NCI-H2081 treated with DMSO at 0.1 percent for 48 hours (cell line): ENCODE results near the gene KCNE2.

Experiments
- DNase-seq: peaks from one replicate; lab custom pipeline; 2025; lab: John Stamatoyannopoulos, UW

The KCNE2 gene, protein sequence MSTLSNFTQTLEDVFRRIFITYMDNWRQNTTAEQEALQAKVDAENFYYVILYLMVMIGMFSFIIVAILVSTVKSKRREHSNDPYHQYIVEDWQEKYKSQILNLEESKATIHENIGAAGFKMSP

DNA sequence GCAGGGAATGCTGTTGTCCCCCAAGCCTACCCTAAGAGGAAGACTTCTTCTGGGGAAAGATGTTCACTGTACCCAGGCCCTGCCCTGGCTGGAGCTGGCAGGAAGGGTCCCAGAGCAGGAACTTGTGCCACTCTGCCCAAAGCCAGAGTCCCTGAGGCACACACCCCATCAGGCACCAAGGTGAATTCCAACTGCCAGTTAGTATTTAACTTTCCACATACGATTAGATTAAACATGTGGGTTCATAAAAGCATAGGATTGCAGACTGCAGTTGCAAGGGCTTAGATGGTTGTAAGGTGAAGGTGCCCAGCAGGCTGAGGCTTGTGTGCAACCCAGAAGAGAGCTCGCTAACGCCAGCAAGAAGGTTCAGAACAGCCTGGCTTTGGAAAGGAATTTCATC is at the start of gene KCNE2:
Gene KCNE2, plus strand, starts transcription at position 274 of the 400 bp plus-strand sequence. CDS start 6,473 bp downstream, outside the sequence.
- DNase-seq, result no peak

DNA sequence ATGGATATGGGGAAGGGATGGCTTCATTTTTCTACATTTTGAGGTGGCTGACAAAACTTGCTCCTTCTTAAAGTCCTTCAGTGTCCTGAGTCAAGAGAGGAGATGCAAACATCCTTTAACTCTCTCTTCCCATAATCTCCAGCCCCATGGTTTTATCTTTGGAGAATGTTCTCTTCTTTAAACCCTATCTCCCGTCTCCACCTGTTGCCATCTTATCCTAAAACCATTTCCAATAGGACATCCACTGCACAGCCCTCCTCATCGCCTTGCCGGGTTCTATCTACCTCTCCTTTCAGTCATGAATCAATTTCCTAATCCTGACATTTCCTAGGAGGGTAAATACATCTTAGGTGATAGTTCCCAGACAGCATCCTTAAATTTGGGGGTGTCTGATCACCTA is 44.2 kb upstream of the KCNE2 start:
- no peak for DNase-seq

DNA sequence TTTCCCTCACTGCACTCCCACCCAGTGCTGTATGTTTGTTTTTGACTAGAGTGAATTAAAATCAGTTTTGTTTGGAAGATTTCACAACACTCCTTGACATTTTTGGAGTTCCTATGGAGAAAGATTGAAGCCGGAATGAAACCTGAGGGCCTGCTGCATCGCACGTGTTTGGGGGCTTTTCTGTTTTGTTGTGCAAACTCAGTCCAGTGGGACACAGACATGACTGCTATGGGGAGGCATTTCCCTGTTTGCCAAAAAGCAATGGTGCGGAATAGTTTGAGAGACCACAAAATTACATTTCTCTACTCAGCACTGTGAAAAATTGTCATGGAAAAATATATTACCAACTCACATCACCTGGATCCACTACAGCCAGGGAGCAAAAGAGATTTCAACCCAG is 43.8 kb upstream of the KCNE2 start:
- no peak for DNase-seq

DNA sequence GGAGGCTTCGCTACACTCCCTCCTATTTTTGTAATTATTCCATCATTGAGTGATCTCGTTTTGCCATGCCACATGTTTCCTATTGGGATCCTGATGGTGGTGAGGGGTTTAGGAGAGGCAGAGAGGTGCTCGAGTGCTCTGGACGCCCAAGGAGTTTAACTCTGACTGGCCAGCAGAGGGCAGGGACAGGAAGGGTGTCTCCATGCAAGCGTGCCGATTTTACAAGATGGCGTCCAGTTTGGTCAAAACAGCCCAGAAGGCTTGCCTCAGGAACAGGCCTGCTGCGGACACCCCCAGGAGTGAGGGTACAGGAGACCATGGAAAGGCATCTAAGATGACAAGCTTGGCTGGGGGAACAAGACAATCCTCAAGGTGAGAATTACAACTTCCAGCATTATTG is 33.8 kb upstream of the KCNE2 start:
- DNase-seq, result no peak

DNA sequence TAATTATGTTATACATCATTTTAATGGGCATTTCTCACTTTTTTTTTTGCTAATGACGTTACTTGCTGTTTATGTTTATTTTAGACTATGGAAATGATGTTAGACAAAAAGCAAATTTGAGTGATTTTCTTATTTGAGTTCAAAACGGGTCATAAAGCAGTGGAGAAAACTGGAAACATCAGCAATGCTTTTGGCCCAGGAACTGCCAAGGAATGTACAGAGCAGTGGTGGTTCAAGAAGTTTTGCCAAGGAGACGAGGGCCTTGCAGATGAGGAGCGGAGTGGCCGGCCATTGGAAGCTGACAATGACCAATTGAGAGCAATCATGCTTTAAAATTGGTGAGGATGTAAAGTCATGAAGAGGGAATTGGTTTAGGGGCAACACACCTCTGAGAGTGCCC is 32.1 kb upstream of the KCNE2 start:
- DNase-seq, result no peak

DNA sequence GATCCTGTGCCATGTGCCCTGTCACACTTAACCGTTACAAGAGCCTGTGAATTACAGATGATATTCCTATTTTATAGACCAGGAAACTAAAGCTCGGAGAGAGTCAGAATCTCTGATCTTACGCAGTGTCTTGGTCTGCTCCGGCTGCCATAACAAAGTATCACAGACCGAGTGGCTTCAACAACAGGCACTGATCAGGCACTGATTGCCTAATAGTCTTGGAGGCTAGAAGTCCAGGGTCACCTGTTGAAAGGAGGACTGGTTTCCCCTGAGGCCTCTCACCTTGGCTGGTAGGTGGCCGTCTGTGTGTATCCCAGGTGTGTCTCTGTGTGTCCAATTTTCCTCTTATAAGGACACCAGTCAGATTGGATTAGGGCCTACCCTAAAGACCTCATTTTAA is 31.5 kb upstream of the KCNE2 start:
- DNase-seq, result no peak

DNA sequence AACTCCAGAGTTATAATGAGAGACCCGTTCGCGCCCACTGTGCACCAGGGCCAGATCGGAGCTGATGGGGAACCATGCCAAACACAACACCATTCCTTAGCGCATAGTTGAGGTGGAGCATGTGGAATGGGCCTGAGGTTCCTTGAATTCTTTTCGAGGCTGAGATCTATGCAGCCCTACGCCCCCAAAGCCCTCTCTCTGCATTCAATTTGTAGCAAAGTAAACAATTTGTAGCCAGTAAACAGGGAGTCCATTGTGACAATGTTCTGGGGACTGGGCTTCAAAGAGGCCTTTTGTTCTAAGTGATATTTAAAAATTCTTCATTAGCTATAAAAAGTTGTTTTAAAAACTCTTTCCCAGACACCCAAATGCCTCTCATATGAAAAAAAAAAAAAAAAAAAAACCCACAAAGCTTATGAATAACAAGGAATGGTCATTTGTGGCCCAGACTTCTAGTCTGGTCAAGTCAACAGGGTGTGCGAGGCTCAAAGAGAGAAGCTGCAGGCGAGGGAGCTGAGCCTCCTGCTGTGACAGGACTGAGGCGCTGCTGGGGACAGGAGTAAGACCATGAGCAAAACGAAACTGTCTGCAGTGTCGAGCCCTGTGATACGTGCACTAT is 30.6 kb upstream of the KCNE2 start:
- no peak for DNase-seq

DNA sequence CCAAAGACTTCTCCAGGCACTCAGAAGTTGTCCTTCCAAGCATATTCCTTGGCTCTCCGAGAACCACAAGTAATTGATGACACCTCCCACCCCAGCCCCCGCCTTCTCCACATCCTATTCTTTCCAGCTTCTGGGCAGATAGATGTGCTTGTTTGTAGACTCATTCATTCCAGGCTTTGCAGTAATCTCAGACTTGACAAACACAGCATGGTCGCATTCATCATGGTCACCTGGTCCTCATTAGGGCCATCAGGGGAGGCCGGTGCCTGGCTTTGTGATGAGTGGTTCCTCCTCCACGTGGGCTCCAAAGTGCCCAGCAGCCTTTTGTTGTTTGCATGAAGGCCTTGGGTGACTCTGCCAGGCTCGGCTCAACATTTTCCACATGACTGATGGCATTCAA is 28.5 kb upstream of the KCNE2 start:
- no peak for DNase-seq

DNA sequence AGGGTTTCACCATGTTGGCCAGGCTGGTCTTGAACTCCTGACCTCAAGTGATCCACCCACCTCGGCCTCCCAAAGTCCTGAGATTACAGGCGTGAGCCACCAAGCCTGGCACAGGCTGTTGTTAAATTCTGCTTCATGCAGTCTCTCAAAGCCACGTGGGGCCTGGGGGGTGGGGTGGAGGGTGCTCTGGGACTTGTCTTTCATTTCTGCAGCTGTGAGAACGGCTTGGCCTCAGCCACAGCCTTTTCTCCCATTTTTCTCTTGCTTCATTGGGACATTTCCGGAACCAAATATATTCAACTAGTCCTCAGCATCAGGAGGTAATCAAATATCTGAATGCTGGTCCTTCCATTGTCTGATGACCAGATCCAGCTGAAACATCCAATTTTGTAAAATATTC is 27.6 kb upstream of the KCNE2 start:
- no peak for DNase-seq

DNA sequence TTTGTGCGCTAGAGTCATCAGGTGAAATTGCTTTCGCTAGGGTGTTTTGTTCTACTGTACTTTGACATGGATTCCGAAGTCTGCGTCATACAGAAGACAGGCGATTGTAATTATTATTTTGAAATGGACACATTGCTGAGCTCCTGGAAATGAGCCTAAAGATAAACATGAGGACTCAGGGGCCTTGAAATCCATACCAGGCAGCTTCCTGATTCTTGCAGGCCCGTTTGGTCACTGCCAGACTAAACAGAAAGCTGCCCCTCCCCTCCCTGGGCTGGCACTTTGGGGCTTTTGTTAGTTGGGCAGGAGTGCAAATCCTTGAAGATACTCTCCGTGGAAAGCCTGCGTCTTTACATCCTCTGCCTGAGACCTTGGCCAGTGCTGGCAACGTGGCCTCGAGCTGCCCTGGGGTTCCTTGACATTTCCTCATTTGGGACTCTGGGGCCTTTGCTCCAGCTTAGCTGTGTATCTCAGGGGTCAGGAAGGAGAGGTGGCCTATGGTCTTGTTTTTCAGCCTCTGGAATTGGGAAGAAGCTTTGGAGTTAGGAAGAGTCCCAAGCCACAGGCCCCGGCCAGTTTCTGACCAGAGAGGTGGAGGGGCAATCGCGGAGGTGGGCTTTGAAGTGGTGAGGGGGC is 26.9 kb upstream of the KCNE2 start:
- DNase-seq, result no peak

DNA sequence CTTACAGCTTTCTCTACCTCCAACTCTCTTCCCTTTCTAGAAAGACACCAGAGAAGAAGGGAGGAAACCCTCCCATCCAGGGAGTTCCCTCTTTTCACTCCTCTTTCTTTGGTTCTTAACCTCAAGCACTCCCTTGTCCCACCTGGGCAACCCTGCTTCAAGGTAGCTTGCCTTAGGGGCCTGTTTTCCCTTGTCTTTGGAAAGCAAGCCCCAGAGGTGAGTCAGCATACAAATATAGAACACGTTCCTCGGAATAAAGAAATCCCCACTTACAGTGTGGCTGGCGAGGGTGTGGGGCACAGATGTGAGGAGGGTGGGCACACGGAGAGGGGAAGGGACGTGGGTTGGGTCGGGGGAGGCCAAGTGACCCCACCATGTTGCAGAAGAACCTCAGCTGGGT is 26.1 kb upstream of the KCNE2 start:
- no peak for DNase-seq

DNA sequence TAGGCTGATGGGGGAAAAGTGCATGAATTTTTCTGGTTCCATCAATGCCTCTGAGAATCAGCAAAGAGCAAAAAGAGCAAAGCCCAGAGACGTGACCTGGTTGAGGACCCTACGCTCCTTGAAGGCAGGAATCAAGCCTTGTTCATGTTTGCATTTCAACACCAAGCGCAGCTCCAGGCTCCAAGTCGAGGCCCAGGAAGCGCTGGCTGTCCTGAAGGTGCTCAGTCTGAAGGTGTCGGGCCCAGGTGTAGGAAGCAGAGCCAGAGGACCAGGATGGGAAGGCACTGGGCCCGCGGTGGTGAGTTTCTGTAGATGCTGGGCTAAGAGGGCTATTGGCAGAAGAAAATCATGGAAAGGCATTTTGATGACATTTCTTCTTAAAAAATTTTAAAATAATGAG is 25.6 kb upstream of the KCNE2 start:
- no peak for DNase-seq

DNA sequence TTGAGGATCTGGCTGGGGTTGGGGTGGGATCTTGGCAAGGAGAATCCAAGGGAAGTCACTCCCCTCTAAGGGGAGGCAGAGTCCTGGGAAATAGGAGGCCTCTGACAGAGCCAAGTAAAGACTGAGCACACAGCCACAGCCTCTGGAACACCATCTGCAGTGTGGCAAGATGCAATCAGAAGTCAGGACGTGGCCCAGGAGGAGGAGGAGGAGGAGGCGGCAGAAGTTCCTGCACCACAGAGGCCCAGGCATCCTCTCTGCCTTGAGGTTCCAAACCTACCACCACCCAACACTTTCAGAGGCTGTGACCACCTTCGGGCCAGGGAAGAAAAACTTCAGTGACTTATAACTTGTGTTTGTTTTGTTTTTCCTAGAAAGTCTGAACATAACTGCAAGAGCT is 23.7 kb upstream of the KCNE2 start:
- no peak for DNase-seq

DNA sequence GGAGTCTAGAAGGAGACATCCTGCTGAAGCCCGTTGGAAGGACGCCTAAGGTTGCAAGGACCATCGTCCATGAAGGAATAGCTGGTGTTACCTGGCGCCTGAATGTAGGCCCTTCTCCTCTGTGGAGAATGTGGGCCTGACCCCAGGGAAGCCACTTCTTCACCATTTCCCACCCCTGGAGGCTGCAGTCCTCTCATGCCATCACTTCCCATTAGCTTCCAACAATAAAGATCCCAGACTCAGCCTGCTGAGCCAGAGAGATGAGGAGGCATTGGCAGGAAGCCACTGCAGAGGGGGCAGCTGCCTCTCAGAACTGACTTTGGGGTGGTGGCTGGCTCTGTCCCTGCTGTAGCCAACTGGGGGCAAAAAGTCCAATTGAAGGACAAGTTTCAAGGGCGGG is 21.3 kb upstream of the KCNE2 start:
- no peak for DNase-seq

DNA sequence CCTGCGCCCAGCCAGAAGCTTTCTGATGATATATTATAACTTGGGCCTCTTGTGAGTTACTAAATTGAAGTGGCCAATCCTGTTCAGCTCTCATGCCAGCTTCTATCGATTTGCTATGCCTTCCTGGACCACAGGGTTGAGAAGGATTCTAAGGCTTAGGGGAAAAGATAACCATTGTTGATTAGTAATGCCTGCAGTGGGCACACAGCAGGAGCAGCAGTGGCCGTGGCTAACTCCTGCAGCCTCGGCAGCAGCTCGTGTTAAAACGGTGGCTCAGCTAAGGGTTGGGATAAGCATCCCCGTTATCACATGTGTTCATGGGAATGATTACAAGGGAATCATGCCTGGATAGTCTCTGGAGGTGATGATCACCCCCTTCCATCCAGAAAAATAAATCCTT is 20.5 kb upstream of the KCNE2 start:
- DNase-seq, result no peak

DNA sequence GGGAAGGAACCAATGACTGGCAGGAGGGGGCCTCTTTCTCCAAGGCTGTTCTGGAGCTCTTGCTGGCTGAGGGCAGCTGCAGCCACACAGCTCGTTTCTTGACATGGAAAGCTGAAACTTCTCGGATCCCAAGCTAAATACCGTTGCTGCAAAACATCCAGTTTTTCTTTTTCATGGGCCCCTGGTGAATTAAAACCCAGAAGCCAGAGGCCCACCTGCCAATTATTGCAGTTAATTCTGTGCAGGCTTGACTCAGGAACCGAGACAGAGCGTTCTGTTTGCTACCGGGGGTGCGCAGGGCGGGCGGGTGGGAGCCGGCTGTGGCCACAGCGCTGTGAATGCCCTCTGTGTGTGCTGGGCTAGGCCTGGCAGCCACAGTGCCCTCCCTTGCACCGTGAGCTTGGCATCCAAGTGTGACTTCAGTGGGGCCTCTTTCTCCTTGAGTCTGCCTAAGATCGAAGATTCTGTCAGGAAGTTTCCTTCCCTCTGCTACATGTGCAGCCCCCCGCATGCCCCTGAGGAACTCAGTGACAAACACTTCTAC is 19.9 kb upstream of the KCNE2 start:
- no peak for DNase-seq

DNA sequence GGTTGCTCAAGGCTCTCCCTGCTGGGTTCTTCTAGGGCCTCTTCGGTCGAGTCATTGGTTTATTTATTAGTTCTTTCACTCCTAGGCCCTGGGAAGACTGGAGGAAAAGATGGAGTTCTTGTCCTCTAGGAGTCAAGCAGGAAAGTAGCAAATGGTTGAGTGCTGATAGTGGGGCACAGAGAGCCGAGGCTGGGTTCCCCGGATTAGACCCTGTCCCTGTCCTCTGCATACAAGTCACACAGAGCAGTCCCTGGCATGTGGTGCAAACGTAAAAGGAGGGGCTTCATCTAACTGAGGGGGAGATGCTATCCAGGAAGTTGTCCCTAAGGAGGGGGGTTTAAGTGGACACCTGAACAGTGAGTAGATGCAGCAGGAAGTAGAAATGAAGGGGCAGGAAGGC is 19.2 kb upstream of the KCNE2 start:
- DNase-seq, result no peak

DNA sequence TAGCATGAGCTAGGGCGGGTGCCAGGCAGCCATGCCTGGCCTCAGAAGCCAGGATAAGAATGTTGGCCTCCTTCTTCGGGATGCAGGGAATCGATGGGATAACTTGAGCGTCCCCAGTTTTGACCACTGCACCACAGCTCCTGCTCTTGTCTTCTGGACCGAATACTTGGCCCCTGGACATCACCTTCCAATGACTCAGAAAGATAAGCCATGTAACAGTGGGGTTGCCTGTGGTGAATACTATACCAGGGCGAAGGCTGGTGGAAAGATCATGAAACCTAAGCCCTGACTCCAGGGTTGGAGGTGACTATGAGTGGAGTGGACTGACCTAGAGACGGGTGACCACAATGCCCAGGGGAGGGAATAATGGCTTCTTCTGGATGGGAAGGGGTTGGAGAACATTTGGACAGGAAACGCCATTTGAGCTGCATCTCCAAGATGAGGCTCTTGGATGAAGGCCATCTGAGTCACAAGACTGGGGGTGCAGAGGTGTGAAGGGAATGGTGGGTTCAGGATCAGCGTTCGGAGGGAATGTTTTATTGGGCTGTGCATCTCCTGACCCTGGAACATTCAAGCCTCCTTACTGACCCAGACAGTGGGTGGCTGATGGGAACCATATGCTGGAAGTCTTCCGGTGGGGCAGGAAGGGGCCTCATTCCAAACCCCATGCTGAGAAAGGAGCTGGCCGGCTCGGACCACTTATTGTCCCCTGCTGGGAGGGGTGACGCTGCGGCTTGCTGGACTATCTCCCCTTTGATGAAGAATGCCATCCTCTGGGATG is 18.5 kb upstream of the KCNE2 start:
- DNase-seq, result no peak

DNA sequence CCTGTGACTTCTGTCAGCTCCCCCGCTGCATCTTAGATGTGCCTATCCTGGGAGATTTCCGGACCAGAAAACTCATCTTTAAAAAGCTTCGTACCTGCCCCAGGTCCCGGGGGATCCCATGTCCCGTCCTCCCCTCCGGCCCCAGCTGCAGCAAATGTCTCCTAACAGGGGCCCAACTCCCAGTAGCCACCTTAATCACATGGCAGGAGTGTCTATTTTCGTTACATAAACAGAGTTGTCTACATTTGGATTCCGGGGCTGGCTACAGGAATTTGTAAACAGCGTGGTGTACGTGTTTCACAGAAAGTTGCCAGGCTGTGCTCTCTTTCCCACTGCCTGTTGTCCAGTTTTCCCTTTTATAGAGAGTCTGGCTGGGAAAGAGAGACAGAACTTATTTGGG is 17.9 kb upstream of the KCNE2 start:
- DNase-seq, result no peak

DNA sequence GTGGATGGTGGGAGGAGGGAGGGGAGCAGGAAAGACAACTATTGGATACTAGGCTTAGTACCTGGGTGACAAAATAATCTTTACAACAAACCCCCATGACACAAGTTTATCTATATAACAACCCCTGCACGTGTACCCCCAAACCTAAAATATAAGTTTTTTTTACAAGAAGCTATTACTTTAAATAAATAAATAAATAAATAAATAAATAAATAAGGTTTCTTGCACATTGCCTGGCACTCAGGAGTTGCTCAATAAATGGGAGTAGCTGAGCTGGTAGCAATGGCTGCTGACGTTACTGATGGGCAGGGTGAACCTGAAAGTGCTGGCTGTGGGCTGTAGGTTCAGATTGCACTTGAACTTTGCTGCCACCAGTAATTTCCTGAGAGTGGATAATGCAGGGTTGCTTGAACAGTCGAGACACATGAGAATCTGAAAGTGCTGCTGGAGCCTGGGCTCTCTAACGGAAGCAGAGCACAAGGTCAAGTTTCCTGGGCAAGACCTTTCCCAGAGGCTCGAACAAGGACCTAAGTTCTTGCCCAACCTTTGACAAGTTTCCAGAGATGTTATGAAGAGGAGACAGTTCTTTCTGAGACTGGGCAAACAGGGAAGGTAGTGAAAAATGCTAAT is 14.8 kb upstream of the KCNE2 start:
- DNase-seq, result no peak

DNA sequence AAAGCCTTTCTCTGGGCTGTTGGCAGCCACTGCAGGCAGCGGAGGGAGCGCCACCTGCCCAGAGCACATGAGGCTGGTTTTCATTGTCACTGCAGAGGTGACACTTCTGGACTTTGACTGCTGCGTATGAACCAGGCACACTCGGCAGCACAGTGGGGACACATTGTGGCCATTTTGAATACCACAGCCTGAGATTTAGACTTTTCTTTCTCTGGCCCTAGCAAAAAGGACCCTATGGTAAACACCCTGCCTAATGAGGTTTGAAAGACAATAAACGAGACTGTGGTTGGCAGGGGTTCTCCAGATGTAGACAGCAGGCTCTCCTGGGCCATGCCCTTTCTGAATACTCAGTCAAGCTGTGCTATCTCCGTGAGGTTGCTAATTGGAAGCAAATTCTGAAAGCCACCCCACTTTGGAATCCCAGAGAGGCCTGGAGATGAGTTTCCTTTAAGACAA is 12.0 kb upstream of the KCNE2 start:
- peak; percentile 46 for DNase-seq

DNA sequence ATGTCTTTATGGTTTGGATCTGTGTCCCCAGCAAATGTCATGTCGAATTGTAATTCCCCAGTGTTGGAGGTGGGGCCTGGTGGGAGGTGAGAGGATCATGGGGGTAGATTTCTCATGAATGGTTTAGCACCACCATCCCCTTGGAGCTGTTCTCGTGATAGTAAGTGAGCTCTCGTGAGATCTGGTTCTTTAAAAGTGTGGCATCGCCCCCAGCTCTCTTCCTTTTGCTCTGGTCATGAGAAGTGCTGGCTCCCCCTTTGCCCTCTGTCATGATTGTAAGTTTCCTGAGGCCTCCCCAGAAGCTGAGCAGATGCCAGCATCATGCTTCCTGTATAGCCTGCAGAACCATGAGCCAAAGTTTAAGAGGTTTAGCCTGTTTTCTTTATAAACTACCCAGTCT is 11.2 kb upstream of the KCNE2 start:
- DNase-seq, result no peak
